ENCODE measurements around the gene KIR2DL1. TPM values are rescaled to one million over a fixed set of nuclear protein-coding genes. Genes with fewer than 3 reads are reported as not detected.
"Not testable (repeated sequence)": the region's sequence is repeated elsewhere in the genome, so short reads cannot be mapped to it uniquely, and the experiment has no call there.

The KIR2DL1 gene
- total RNA-seq = under 1 TPM in 1 of 4 donors, not detected in 3; 0.36 TPM

- ATAC-seq (ENCODE audit: low FRiP score); DNase-seq (ENCODE audit: low spot score): not testable (repeated sequence)
These were observed at the start of gene KIR2DL1 for GRCh38 chr19:54769646-54770045. KIR2DL1 (plus strand) TSS chr19:54769793; CDS start chr19:54769851, 58 bp downstream.

- ATAC-seq (ENCODE audit: low FRiP score) = no peak
- TF ChIP-seq CTCF (IDR thresholded peaks at IDR 0.05) = no peak
- no peak for DNase-seq (ENCODE audit: low spot score)
These were observed 45.5 kb upstream of the KIR2DL1 start, which contains the start of gene KIR3DL3 for GRCh38 chr19:54724142-54724541. KIR3DL3 (plus strand) TSS chr19:54724442; CDS start chr19:54724497, 55 bp downstream.

- ATAC-seq (ENCODE audit: low FRiP score) = no peak
These were observed 44.9 kb upstream of the KIR2DL1 start for GRCh38 chr19:54724644-54725043.

GRCh38 chr19:54725321-54725720, 44.3 kb upstream of the KIR2DL1 start:
- ATAC-seq (ENCODE audit: low FRiP score) (no peak), DNase-seq (ENCODE audit: low spot score) (no peak)
- TF ChIP-seq CTCF (IDR thresholded peaks at IDR 0.05) = no peak

More at GRCh38 chr19:54724644-54725043, 44.9 kb upstream of the KIR2DL1 start:
- no peak for DNase-seq (ENCODE audit: low spot score)
- TF ChIP-seq CTCF (IDR thresholded peaks at IDR 0.05) = no peak

GRCh38 chr19:54727562-54727961, 42.0 kb upstream of the KIR2DL1 start:
- DNase-seq (ENCODE audit: low spot score) (no peak), ATAC-seq (ENCODE audit: low FRiP score) (no peak)

GRCh38 chr19:54728167-54728566, 41.4 kb upstream of the KIR2DL1 start:
- no peak for TF ChIP-seq CTCF (IDR thresholded peaks at IDR 0.05)
- DNase-seq (ENCODE audit: low spot score) (no peak), ATAC-seq (ENCODE audit: low FRiP score) (no peak)

More at GRCh38 chr19:54727562-54727961, 42.0 kb upstream of the KIR2DL1 start:
- TF ChIP-seq CTCF (IDR thresholded peaks at IDR 0.05) = no peak

- ATAC-seq (ENCODE audit: low FRiP score) (no peak), DNase-seq (ENCODE audit: low spot score) (no peak)
- TF ChIP-seq CTCF (IDR thresholded peaks at IDR 0.05) = no peak
These were observed 40.0 kb upstream of the KIR2DL1 start for GRCh38 chr19:54729416-54730188.
